HCT116 (cell line): ENCODE measurements around the gene EYA2.

Source experiments
- CTCF ChIP-seq, 3 experiments: fragments of 200-600 bp in 1 of 3; sonication (generic) in 1 of 3; IDR thresholded peaks in 2 of 3; conservative IDR thresholded peaks in 1 of 3; 2 replicates each; pipeline ENCODE4 v1.5.1; 2012 to 2017; ENCODE audit warnings: low read depth in 2 of 3, low read length in 2 of 3, antibody characterized with exemption in 1 of 3, borderline replicate concordance in 1 of 3, control low read depth in 1 of 3, mild to moderate bottlenecking in 1 of 3, mixed read lengths in 1 of 3, mixed run types in 1 of 3, moderate library complexity in 1 of 3; ENCODE audit not compliant: insufficient read depth in 1 of 3
- POLR2AphosphoS5 ChIP-seq: IDR thresholded peaks from 2 replicates; pipeline ENCODE4 v1.6.1; 2011; ENCODE audit warnings: mild to moderate bottlenecking, low read depth, low read length, moderate library complexity
- RAD21 ChIP-seq: IDR thresholded peaks from 2 replicates; pipeline ENCODE4 v1.6.1; 2012; ENCODE audit warnings: low read depth, mild to moderate bottlenecking

DNA sequence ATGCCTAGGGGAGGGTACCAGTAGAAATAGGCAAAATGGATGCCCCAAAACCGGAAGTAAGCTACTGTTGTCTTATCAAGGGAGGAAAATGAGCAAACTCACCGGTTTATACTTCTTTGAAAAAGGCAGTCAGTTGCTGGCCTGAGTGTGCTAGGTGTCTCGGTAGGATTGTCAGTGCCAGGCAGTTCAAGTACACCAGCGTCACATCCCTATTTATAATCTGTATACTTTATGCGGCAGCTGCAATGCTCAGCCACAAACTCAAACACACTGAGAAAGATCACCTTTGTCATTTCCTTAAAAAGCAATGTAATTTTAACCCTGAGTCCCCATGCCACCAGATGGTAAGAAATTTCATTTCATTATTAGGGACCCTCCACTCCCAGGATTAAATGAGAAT lies 196.2 kb downstream of the EYA2 start:
- TF ChIP-seq RAD21 (no peak), CTCF (IDR thresholded peaks at IDR 0.05 in 2 of 3, conservative IDR thresholded peaks at IDR 0.05 in 1 of 3; ENCODE audit: borderline replicate concordance in 1 of 3, insufficient read depth in 1 of 3, low read depth in 2 of 3, low read length in 2 of 3) (no peak), POLR2AphosphoS5 (no peak)
